ENCODE results near the gene CHSY1.

DNA sequence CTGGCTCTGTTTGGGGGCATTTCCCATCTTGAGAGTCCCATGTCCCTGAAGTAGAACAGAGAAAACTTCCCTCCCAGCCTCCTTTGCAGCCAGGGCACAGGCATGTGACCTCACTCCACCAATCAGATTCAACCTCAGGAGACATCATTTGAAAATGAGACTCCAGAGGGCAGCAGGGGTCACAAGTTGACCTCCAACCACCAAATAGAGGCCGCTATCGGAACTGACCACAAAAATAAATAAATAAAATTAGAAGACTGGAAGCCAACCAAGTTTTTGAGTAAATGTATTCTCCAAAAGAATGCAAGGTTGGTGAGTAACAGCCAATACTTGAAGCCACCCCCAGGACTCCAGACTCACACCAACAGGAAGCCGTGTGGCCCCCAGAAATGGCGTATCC lies 106.5 kb downstream of the CHSY1 start:
- TF ChIP-seq, protein P1, sequence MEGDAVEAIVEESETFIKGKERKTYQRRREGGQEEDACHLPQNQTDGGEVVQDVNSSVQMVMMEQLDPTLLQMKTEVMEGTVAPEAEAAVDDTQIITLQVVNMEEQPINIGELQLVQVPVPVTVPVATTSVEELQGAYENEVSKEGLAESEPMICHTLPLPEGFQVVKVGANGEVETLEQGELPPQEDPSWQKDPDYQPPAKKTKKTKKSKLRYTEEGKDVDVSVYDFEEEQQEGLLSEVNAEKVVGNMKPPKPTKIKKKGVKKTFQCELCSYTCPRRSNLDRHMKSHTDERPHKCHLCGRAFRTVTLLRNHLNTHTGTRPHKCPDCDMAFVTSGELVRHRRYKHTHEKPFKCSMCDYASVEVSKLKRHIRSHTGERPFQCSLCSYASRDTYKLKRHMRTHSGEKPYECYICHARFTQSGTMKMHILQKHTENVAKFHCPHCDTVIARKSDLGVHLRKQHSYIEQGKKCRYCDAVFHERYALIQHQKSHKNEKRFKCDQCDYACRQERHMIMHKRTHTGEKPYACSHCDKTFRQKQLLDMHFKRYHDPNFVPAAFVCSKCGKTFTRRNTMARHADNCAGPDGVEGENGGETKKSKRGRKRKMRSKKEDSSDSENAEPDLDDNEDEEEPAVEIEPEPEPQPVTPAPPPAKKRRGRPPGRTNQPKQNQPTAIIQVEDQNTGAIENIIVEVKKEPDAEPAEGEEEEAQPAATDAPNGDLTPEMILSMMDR (IDR thresholded peaks at IDR 0.05; ENCODE audit: poor library complexity, severe bottlenecking) = no peak
- TF ChIP-seq SMC3 (conservative IDR thresholded peaks at IDR 0.05; ENCODE audit: poor library complexity) (no peak), EZH2 (IDR thresholded peaks at IDR 0.05; ENCODE audit: borderline replicate concordance, insufficient read depth, low read length, poor library complexity, severe bottlenecking) (no peak), POLR2AphosphoS5 (IDR thresholded peaks at IDR 0.05) (no peak), RAD21 (conservative IDR thresholded peaks at IDR 0.05) (no peak)

Data from neural cell (in vitro differentiated cells).